Renal pelvis (tissue), 4 donors: ENCODE data around the gene MROH2A. TPM values are rescaled to one million over a fixed set of nuclear protein-coding genes. Genes with fewer than 3 reads are reported as not detected.
A peak's percentile ranks its signal among the peaks of the same experiment; 100 is the strongest.

Experiments used
- DNase-seq: peaks from one replicate; pipeline ENCODE4 v3.0.0-alpha.2; 2013
- polyA plus RNA-seq, 3 donors: library from polyadenylated mRNA; unstranded; fragments of 120-200 nt; gene quantifications; one replicate each; pipeline ENCODE4 v1.2.1, GENCODE V29; 2013; ENCODE audit not compliant: insufficient read length in 3 of 3

MROH2A gene
- polyA plus RNA-seq, 3 donors: 0.22 to 0.33 TPM; not detected in 1

GRCh38 chr2:233818639-233819621 lies 40.8 kb downstream of the MROH2A start:
- no peak for DNase-seq

- DNase-seq: no peak
These were observed 42.0 kb downstream of the MROH2A start for GRCh38 chr2:233819884-233820773.

GRCh38 chr2:233820774-233821105 lies 42.6 kb downstream of the MROH2A start:
- no peak for DNase-seq

GRCh38 chr2:233821196-233821595 lies 43.1 kb downstream of the MROH2A start:
- no peak for DNase-seq

GRCh38 chr2:233821709-233822100 lies 43.6 kb downstream of the MROH2A start:
- DNase-seq: no peak

GRCh38 chr2:233822101-233822771 lies 44.1 kb downstream of the MROH2A start:
- DNase-seq: no peak

- no peak for DNase-seq
These were observed 44.9 kb downstream of the MROH2A start for GRCh38 chr2:233822781-233823730.

GRCh38 chr2:233823731-233824121 lies 45.6 kb downstream of the MROH2A start:
- no peak for DNase-seq

GRCh38 chr2:233824373-233824772 lies 46.2 kb downstream of the MROH2A start:
- DNase-seq: no peak

- no peak for DNase-seq
These were observed 50.5 kb downstream of the MROH2A start for GRCh38 chr2:233828546-233829192.

GRCh38 chr2:233829193-233830110 lies 51.3 kb downstream of the MROH2A start:
- no peak for DNase-seq

- no peak for DNase-seq
These were observed 52.1 kb downstream of the MROH2A start for GRCh38 chr2:233830111-233830802.

GRCh38 chr2:233831011-233831721 lies 53.0 kb downstream of the MROH2A start:
- DNase-seq: no peak

- no peak for DNase-seq
These were observed 53.7 kb downstream of the MROH2A start for GRCh38 chr2:233831861-233832260.

- DNase-seq: no peak
These were observed 54.3 kb downstream of the MROH2A start for GRCh38 chr2:233832414-233832813.

- peak; percentile 23 for DNase-seq
These were observed 54.8 kb downstream of the MROH2A start for GRCh38 chr2:233832869-233833311.

- no peak for DNase-seq
These were observed 55.2 kb downstream of the MROH2A start for GRCh38 chr2:233833345-233833744.
